ENCODE results near the gene PML.

The PML gene

GRCh38 chr15:73993211-73993994, 1.1 kb upstream of the PML start:
- Histone ChIP-seq H3K27ac (ENCODE audit: poor library complexity, severe bottlenecking) (peak overlapping the region; percentile 66), H3K4me3 (ENCODE audit: severe bottlenecking) (peak overlapping the region; percentile 52), H3K27me3 (ENCODE audit: insufficient read depth, poor library complexity, severe bottlenecking) (no peaks in the 10 kb centered on the region), H3K9me3 (ENCODE audit: severe bottlenecking) (no peaks in the 10 kb centered on the region), H3K36me3 (ENCODE audit: low read depth) (peaks cover 16% of the 10 kb centered on the region), H3K4me1 (ENCODE audit: insufficient read depth, poor library complexity, severe bottlenecking) (peaks cover 48% of the 10 kb centered on the region)
- DNase-seq (ENCODE audit: low spot score) (no peak), ATAC-seq (ENCODE audit: low read depth) (no peak)
- no peak for TF ChIP-seq CTCF (IDR thresholded peaks at IDR 0.05; ENCODE audit: poor library complexity, severe bottlenecking)

GRCh38 chr15:73994912-73995622, 551 bp downstream of the PML start:
- peaks cover 31% of the 10 kb centered on the region for H3K36me3 ChIP-seq (ENCODE audit: low read depth)
- H3K4me1 ChIP-seq (ENCODE audit: insufficient read depth, poor library complexity, severe bottlenecking) = peaks cover 33% of the 10 kb centered on the region
- ATAC-seq (ENCODE audit: low read depth) = 0 out of 3 replicates have a peak, but pooled peaks have one; percentile 1
- DNase-seq (ENCODE audit: low spot score) = no peak
- no peaks in the 10 kb centered on the region for H3K9me3 ChIP-seq (ENCODE audit: severe bottlenecking)
- H3K27me3 ChIP-seq (ENCODE audit: insufficient read depth, poor library complexity, severe bottlenecking) = no peaks in the 10 kb centered on the region
- peak overlapping the region; percentile 66 for H3K27ac ChIP-seq (ENCODE audit: poor library complexity, severe bottlenecking)
- H3K4me3 ChIP-seq (ENCODE audit: severe bottlenecking) = peak overlapping the region; percentile 52
- TF ChIP-seq CTCF (IDR thresholded peaks at IDR 0.05; ENCODE audit: poor library complexity, severe bottlenecking) = no peak

GRCh38 chr15:73996267-73996666, 1.8 kb downstream of the PML start:
- ATAC-seq (ENCODE audit: low read depth) (no peak), DNase-seq (ENCODE audit: low spot score) (no peak)
- no peaks in the 10 kb centered on the region for H3K27me3 ChIP-seq (ENCODE audit: insufficient read depth, poor library complexity, severe bottlenecking)
- H3K4me3 ChIP-seq (ENCODE audit: severe bottlenecking) = peak overlapping the region; percentile 52
- H3K27ac ChIP-seq (ENCODE audit: poor library complexity, severe bottlenecking) = peak overlapping the region; percentile 66
- H3K36me3 ChIP-seq (ENCODE audit: low read depth) = peaks cover 43% of the 10 kb centered on the region
- peaks cover 25% of the 10 kb centered on the region for H3K4me1 ChIP-seq (ENCODE audit: insufficient read depth, poor library complexity, severe bottlenecking)
- H3K9me3 ChIP-seq (ENCODE audit: severe bottlenecking) = no peaks in the 10 kb centered on the region
- TF ChIP-seq CTCF (IDR thresholded peaks at IDR 0.05; ENCODE audit: poor library complexity, severe bottlenecking) = no peak

- TF ChIP-seq CTCF (IDR thresholded peaks at IDR 0.05; ENCODE audit: poor library complexity, severe bottlenecking) = no peak
- H3K36me3 ChIP-seq (ENCODE audit: low read depth) = peaks cover 50% of the 10 kb centered on the region
- no peaks in the 10 kb centered on the region for H3K9me3 ChIP-seq (ENCODE audit: severe bottlenecking)
- H3K27ac ChIP-seq (ENCODE audit: poor library complexity, severe bottlenecking) = peak overlapping the region; percentile 66
- peaks cover 24% of the 10 kb centered on the region for H3K4me1 ChIP-seq (ENCODE audit: insufficient read depth, poor library complexity, severe bottlenecking)
- no peaks in the 10 kb centered on the region for H3K27me3 ChIP-seq (ENCODE audit: insufficient read depth, poor library complexity, severe bottlenecking)
- peak overlapping the region; percentile 52 for H3K4me3 ChIP-seq (ENCODE audit: severe bottlenecking)
- DNase-seq (ENCODE audit: low spot score) (no peak), ATAC-seq (ENCODE audit: low read depth) (peak; percentile 9; the same call in 2 of the 3 replicates)
Measured at GRCh38 chr15:73996939-73997338, 2.4 kb downstream of the PML start.
